ENCODE results near the gene CCDC91. TPM values are rescaled to one million over a fixed set of nuclear protein-coding genes. Genes with fewer than 3 reads are reported as not detected.

The CCDC91 gene
- total RNA-seq, 2 experiments from 2014 or later, result 52.9 to 55.3 TPM

DNA sequence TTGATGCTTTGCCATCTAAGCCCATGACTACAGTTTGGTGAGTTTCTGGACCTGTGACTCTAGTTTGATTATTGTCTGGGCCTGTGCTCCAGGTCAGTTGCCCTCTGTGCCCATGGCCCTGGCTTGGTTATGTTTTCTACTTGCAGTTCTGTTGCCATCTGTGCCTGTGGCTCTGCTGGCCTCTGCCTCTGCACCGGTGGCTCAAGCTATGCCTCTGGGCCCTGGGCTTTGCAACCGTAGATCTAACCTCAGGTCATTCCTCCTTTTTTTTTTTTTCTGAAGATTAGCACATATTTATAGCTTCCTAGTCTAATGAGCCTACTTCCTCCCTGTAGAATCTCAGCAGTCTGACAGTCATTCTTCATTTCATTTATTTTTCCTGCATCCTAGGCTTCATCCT lies 161.2 kb downstream of the CCDC91 start:
- Mint-ChIP-seq H3K4me1 (ENCODE audit: low read depth) (peaks cover 5% of the 10 kb centered on the region), H3K27ac (no peak overlapping the region), H3K36me3 (ENCODE audit: low read depth) (peaks cover 84% of the 10 kb centered on the region), H3K9me3 (peaks cover 2% of the 10 kb centered on the region), H3K4me3 (no peak overlapping the region), H3K27me3 (no peaks in the 10 kb centered on the region)
- H3K27me3 ChIP-seq (ENCODE audit: control insufficient read depth in 1 of 2, insufficient read depth in 2 of 2, low read length in 2 of 2), result no peaks in the 10 kb centered on the region
- ChIA-PET POLR2A (no interaction called here), CTCF (no interaction called here)
- TF ChIP-seq, protein P1, sequence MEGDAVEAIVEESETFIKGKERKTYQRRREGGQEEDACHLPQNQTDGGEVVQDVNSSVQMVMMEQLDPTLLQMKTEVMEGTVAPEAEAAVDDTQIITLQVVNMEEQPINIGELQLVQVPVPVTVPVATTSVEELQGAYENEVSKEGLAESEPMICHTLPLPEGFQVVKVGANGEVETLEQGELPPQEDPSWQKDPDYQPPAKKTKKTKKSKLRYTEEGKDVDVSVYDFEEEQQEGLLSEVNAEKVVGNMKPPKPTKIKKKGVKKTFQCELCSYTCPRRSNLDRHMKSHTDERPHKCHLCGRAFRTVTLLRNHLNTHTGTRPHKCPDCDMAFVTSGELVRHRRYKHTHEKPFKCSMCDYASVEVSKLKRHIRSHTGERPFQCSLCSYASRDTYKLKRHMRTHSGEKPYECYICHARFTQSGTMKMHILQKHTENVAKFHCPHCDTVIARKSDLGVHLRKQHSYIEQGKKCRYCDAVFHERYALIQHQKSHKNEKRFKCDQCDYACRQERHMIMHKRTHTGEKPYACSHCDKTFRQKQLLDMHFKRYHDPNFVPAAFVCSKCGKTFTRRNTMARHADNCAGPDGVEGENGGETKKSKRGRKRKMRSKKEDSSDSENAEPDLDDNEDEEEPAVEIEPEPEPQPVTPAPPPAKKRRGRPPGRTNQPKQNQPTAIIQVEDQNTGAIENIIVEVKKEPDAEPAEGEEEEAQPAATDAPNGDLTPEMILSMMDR (IDR thresholded peaks at IDR 0.05), result no peak
- peaks cover 0 to 4% of the 10 kb centered on the region in 2 experiments for H3K9me3 ChIP-seq (ENCODE audit: control insufficient read depth in 1 of 2, insufficient read depth in 1 of 2, low read length in 2 of 2)
- H3K4me1 ChIP-seq (ENCODE audit: insufficient read depth, low read length), result no peaks in the 10 kb centered on the region
- no peak for DNase-seq
- no peak overlapping the region for H3K4me3 ChIP-seq (ENCODE audit: low read length)
- ATAC-seq (ENCODE audit: poor library complexity), result no peak
- peaks cover 21% of the 10 kb centered on the region for H3K36me3 ChIP-seq (ENCODE audit: insufficient read depth, low read length)
- H3K27ac ChIP-seq (ENCODE audit: low read depth in 1 of 2, low read length in 2 of 2), result no peak overlapping the region
- intact Hi-C loops (cut with DNase I, micrococcal nuclease), result no loop called here

DNA sequence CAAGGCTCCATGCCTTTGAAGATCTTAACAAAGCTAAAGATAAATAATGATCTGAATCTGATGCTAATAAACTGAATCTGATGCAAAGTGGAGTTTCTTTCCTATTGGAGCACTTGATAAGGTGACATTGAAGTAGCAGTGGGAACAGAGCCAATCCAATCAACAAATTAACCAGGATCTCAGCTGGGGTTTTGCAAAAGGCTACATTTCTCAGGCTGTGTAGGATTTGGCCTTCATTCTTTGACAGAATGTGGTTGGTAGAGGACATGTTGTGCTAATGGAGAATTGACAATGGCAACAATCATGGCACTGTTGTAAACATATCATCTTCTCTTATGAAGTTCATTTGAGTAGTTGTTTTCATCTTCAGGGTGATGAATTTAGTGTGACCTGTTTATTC lies 164.9 kb downstream of the CCDC91 start:
- Mint-ChIP-seq H3K36me3 (ENCODE audit: low read depth) (peaks cover 87% of the 10 kb centered on the region), H3K4me3 (no peak overlapping the region), H3K9me3 (peaks cover 2% of the 10 kb centered on the region), H3K27me3 (no peaks in the 10 kb centered on the region), H3K4me1 (ENCODE audit: low read depth) (peaks cover 13% of the 10 kb centered on the region), H3K27ac (no peak overlapping the region)
- intact Hi-C loops (cut with DNase I, micrococcal nuclease), result no loop called here
- ChIA-PET POLR2A (no interaction called here), CTCF (no interaction called here)
- no peak overlapping the region for H3K27ac ChIP-seq (ENCODE audit: low read depth in 1 of 2, low read length in 2 of 2)
- ATAC-seq (ENCODE audit: poor library complexity) (no peak), DNase-seq (no peak)
- H3K4me1 ChIP-seq (ENCODE audit: insufficient read depth, low read length), result no peaks in the 10 kb centered on the region
- TF ChIP-seq, protein P1 (IDR thresholded peaks at IDR 0.05), result no peak
- H3K9me3 ChIP-seq (ENCODE audit: control insufficient read depth in 1 of 2, insufficient read depth in 1 of 2, low read length in 2 of 2), result peaks cover 0 to 4% of the 10 kb centered on the region in 2 experiments
- H3K27me3 ChIP-seq (ENCODE audit: control insufficient read depth in 1 of 2, insufficient read depth in 2 of 2, low read length in 2 of 2), result no peaks in the 10 kb centered on the region
- H3K36me3 ChIP-seq (ENCODE audit: insufficient read depth, low read length), result peaks cover 19% of the 10 kb centered on the region
- H3K4me3 ChIP-seq (ENCODE audit: low read length), result no peak overlapping the region

DNA sequence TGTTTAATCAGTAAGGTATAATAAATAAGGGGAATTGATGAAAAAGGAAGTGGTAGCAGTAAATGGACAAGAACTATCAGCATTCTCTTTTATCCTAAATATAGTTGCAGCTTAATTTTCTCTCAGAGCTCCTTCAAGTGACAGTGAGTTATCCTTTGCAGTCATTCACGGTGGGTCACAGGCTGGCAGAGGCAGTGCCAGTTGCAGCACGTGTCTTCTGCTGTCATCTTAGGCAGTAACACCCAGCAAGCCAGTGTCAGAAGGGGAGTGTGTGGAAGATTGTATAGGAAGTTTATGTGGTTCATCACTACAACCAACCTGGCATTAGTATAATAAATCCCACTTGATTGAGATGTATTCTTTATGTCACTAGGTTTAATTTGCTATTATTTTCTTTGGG lies 170.0 kb downstream of the CCDC91 start:
- no peaks in the 10 kb centered on the region for H3K27me3 ChIP-seq (ENCODE audit: control insufficient read depth in 1 of 2, insufficient read depth in 2 of 2, low read length in 2 of 2)
- TF ChIP-seq, protein P1 (IDR thresholded peaks at IDR 0.05), result no peak
- intact Hi-C loops (cut with DNase I, micrococcal nuclease), result no loop called here
- H3K9me3 ChIP-seq (ENCODE audit: control insufficient read depth in 1 of 2, insufficient read depth in 1 of 2, low read length in 2 of 2), result peaks cover 0 to 5% of the 10 kb centered on the region in 2 experiments
- POLR2A ChIA-PET, result no interaction called here
- no peak overlapping the region for H3K27ac ChIP-seq (ENCODE audit: low read depth in 1 of 2, low read length in 2 of 2)
- ATAC-seq (ENCODE audit: poor library complexity), result no peak
- no peak overlapping the region for H3K4me3 Mint-ChIP-seq
- no peak for DNase-seq
- H3K36me3 Mint-ChIP-seq (ENCODE audit: low read depth), result peaks cover 73% of the 10 kb centered on the region
- CTCF ChIA-PET, result interaction anchor here (0.9 kb wide), 1 partner anchor 11 kb away, joined by 3 read pairs; no protein-coding TSS in a partner anchor
- no peaks in the 10 kb centered on the region for H3K9me3 Mint-ChIP-seq
- no peak overlapping the region for H3K27ac Mint-ChIP-seq
- no peaks in the 10 kb centered on the region for H3K4me1 ChIP-seq (ENCODE audit: insufficient read depth, low read length)
- H3K4me1 Mint-ChIP-seq (ENCODE audit: low read depth), result peaks cover 9% of the 10 kb centered on the region
- no peaks in the 10 kb centered on the region for H3K27me3 Mint-ChIP-seq
- peaks cover 13% of the 10 kb centered on the region for H3K36me3 ChIP-seq (ENCODE audit: insufficient read depth, low read length)
- H3K4me3 ChIP-seq (ENCODE audit: low read length), result no peak overlapping the region
